DND-41 (cell line): ENCODE data around the gene KRT34.
"Not testable (repeated sequence)": the region's sequence is repeated elsewhere in the genome, so short reads cannot be mapped to it uniquely, and the experiment has no call there.

Experiments
- CTCF ChIP-seq: IDR thresholded peaks from 2 replicates; pipeline ENCODE4 v1.5.1; 2012; ENCODE audit warnings: borderline replicate concordance, low read length, moderate library complexity, mild to moderate bottlenecking; ENCODE audit not compliant: poor library complexity, severe bottlenecking; ENCODE audit errors: extremely low read depth
- EZH2 ChIP-seq: IDR thresholded peaks from 3 replicates; pipeline ENCODE4 v1.6.1; 2012; ENCODE audit warnings: borderline replicate concordance, low read depth, mild to moderate bottlenecking, moderate library complexity, low read length, inconsistent platforms; ENCODE audit not compliant: severe bottlenecking

DNA sequence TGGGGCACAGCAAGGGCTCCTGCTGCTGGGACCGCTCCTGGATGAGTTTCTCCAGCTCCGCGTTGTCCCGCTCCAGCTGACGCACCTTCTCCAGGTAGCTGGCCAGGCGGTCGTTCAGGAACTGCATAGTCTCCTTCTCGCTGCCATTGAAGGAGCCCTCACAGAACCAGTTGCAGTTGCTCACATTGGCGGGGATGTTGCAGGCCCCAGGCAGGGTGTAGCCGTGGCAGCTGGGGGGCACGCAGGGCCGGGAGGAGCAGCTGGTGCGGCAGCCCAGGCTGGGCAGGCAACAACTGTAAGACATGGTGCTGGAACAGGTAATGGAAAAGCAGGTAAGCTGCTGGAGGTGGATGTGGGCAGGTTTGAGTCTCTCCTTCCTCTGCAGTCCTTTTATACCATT lies at the start of gene KRT34:
- TF ChIP-seq CTCF, EZH2: not testable (repeated sequence)
